ENCODE measurements around the gene SF3B1.
"Not testable (repeated sequence)": the region's sequence is repeated elsewhere in the genome, so short reads cannot be mapped to it uniquely, and the experiment has no call there.

Gene SF3B1

GRCh38 chr2:197416268-197416667, 18.6 kb downstream of the SF3B1 start:
- Mint-ChIP-seq H3K4me3 (no peak overlapping the region), H3K27me3 (no peaks in the 10 kb centered on the region), H3K27ac (peak overlapping the region; percentile 47), H3K9me3 (no peaks in the 10 kb centered on the region), H3K36me3 (ENCODE audit: low read depth) (peaks cover 83% of the 10 kb centered on the region), H3K4me1 (ENCODE audit: low read depth) (peaks cover 15% of the 10 kb centered on the region)
- no peak for DNase-seq

DNA sequence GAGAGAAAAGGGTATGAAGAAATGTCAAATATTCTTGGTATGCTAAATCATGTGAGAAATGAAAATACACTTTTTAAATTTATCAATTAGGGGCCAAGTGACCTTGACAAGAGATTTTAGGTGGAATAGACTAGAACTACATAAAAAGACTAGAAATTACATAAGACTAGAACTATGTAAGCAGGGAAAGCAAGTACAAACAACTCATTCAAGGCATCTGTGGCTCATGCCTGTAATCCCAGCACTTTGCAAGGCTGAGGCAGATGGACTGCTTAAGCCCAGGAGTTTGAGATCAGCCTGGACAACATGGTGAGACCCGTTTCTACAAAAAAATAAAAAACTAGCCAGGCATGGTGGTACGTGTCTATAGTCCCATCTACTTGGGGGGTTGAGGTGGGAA, 20.3 kb downstream of the SF3B1 start:
- Mint-ChIP-seq H3K36me3 (ENCODE audit: low read depth) (peaks cover 85% of the 10 kb centered on the region), H3K4me3 (no peak overlapping the region)

DNA sequence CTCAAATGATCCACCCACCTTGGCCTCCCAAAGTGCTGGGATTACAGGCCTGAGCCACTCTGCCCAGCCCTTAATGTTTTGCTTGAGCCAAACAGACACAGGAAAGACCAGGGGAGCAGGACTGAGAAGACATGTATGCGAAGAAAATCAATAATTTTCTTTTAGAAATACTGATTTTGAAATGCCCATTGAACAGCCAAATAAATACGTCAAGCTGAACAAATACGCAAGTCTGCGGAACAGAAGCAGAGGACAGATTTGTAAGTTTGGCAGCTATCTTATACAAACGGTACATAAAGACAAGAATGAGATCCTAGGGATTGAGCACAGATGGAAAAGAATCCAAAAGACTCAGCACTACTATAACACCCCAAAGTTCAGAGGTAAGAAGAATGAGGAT, 20.8 kb downstream of the SF3B1 start:
- DNase-seq: no peak
- Mint-ChIP-seq H3K27ac (peak overlapping the region; percentile 76), H3K27me3 (no peaks in the 10 kb centered on the region), H3K36me3 (ENCODE audit: low read depth) (peaks cover 85% of the 10 kb centered on the region), H3K4me3 (no peak overlapping the region), H3K4me1 (ENCODE audit: low read depth) (peaks cover 5% of the 10 kb centered on the region), H3K9me3 (no peaks in the 10 kb centered on the region)

More for the DNA sequence above, 20.3 kb downstream of the SF3B1 start:
- no peaks in the 10 kb centered on the region for H3K27me3 Mint-ChIP-seq
- no peaks in the 10 kb centered on the region for H3K9me3 Mint-ChIP-seq
- peaks cover 6% of the 10 kb centered on the region for H3K4me1 Mint-ChIP-seq (ENCODE audit: low read depth)
- H3K27ac Mint-ChIP-seq: peak overlapping the region; percentile 76
- DNase-seq: no peak

GRCh38 chr2:197405582-197405981, 29.2 kb downstream of the SF3B1 start:
- Mint-ChIP-seq H3K36me3 (ENCODE audit: low read depth) (peaks cover 97% of the 10 kb centered on the region), H3K9me3 (no peaks in the 10 kb centered on the region), H3K27me3 (no peaks in the 10 kb centered on the region), H3K4me1 (ENCODE audit: low read depth) (no peaks in the 10 kb centered on the region), H3K4me3 (no peak overlapping the region), H3K27ac (no peak overlapping the region)
- no peak for DNase-seq

GRCh38 chr2:197399887-197400540, 34.8 kb downstream of the SF3B1 start:
- Mint-ChIP-seq H3K36me3 (ENCODE audit: low read depth) (peaks cover 96% of the 10 kb centered on the region), H3K27me3 (no peaks in the 10 kb centered on the region), H3K9me3 (no peaks in the 10 kb centered on the region), H3K4me3 (no peak overlapping the region), H3K27ac (peak overlapping the region; percentile 34), H3K4me1 (ENCODE audit: low read depth) (no peaks in the 10 kb centered on the region)
- no peak for DNase-seq

DNA sequence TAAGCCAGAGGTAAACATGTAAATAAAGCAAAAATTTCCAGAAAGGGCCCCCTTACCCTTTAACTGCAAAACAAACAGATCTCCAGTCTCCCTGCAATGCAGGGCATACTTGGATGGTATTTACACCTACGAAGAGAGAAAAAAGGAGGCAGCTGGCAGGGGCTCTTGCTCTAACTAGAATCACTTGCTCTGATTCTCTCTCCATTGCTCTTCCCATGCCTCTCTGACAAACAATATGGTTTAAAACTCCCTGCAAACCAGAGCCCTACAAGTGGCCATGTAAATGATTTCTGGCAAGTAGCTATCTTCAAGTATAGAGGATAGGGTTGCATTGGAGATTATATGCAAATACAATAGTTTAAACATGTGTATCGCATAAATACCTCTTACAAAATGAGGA, 35.9 kb downstream of the SF3B1 start:
- peaks cover 97% of the 10 kb centered on the region for H3K36me3 Mint-ChIP-seq (ENCODE audit: low read depth)
- no peaks in the 10 kb centered on the region for H3K4me1 Mint-ChIP-seq (ENCODE audit: low read depth)
- no peak for DNase-seq
- no peak overlapping the region for H3K4me3 Mint-ChIP-seq
- no peaks in the 10 kb centered on the region for H3K27me3 Mint-ChIP-seq
- H3K9me3 Mint-ChIP-seq: no peaks in the 10 kb centered on the region
- H3K27ac Mint-ChIP-seq: no peak overlapping the region

DNA sequence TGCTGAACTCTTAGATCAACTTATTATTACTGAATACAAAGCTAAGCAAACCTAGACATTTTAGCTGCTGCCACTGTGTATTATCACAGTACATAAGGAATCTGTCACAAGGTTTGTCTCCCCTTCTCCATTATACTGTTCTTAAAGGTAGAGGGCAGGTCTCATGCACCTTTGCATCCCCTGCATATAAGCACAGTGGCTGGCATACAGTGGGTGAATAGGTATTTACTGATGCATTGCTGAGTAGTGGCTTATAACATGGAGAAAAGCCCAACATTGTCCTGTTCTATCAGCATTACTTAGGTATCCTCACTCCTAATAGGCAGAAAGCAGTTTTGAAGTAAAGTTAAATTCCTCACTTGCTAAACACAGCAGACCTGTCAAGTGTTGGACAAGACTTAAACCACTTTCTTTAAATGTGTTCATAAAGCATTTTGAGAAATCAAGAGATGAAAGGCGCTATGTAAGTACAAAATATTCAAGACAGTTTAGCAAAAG, 43.6 kb downstream of the SF3B1 start:
- H3K4me3 Mint-ChIP-seq: no peak overlapping the region
- peaks cover 3% of the 10 kb centered on the region for H3K4me1 Mint-ChIP-seq (ENCODE audit: low read depth)
- peaks cover 59% of the 10 kb centered on the region for H3K36me3 Mint-ChIP-seq (ENCODE audit: low read depth)
- no peaks in the 10 kb centered on the region for H3K9me3 Mint-ChIP-seq
- no peak for DNase-seq
- no peaks in the 10 kb centered on the region for H3K27me3 Mint-ChIP-seq
- peak overlapping the region; percentile 44 for H3K27ac Mint-ChIP-seq

- peak overlapping the region; percentile 54 for H3K27ac Mint-ChIP-seq
Observed at GRCh38 chr2:197388866-197389587, 45.8 kb downstream of the SF3B1 start.

DNA sequence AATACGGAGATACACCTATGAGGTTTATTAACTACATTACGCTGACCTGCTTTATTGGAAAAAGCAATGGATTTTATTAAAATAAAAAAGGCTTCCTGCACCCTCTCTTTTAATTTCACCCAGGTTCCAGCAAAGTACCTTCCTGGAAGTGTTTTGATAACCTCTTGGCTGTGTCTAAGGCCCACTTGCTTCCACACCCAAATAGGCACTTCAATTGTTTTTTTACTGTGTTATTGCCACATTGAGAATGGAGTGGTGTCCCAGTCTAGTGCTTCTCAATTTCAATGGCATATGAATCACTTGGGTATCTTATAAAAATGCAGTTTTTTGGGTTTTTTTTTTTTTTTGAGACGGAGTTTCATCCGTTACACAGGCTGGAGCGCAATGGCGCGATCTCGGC, 47.6 kb downstream of the SF3B1 start:
- H3K27me3 Mint-ChIP-seq: no peaks in the 10 kb centered on the region
- DNase-seq: no peak
- H3K4me1 Mint-ChIP-seq (ENCODE audit: low read depth): peaks cover 10% of the 10 kb centered on the region
- H3K4me3 Mint-ChIP-seq: no peak overlapping the region
- no peak overlapping the region for H3K27ac Mint-ChIP-seq
- H3K9me3 Mint-ChIP-seq: no peaks in the 10 kb centered on the region
- peaks cover 22% of the 10 kb centered on the region for H3K36me3 Mint-ChIP-seq (ENCODE audit: low read depth)

More at GRCh38 chr2:197388866-197389587, 45.8 kb downstream of the SF3B1 start:
- Mint-ChIP-seq H3K9me3 (no peaks in the 10 kb centered on the region), H3K27me3 (no peaks in the 10 kb centered on the region), H3K36me3 (ENCODE audit: low read depth) (peaks cover 37% of the 10 kb centered on the region), H3K4me3 (no peak overlapping the region), H3K4me1 (ENCODE audit: low read depth) (peaks cover 8% of the 10 kb centered on the region)
- DNase-seq: no peak

DNA sequence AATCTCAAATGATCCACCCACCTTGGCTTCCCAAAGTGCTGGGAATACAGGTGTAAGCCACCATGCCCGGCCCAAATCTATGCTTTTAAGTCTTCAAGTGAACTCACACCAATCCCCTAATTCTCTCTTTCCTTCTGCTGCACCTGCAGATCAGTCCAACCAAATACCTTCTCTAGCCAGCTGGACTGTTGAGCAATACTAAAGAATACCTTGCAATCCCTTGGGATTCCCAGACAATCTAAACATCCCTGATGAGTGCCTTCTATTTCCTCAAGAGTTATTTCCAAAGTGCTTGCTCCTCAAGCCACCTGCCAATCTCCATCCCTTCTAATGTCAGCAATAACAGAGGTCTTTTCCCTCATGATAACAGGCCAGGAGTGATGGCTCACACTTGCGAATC, 48.6 kb downstream of the SF3B1 start:
- Mint-ChIP-seq H3K4me3 (no peak overlapping the region), H3K27me3 (no peaks in the 10 kb centered on the region), H3K36me3 (ENCODE audit: low read depth) (peaks cover 13% of the 10 kb centered on the region), H3K9me3 (no peaks in the 10 kb centered on the region), H3K4me1 (ENCODE audit: low read depth) (peaks cover 10% of the 10 kb centered on the region), H3K27ac (no peak overlapping the region)
- DNase-seq: no peak

- H3K9me3 Mint-ChIP-seq: no peaks in the 10 kb centered on the region
- peaks cover 12% of the 10 kb centered on the region for H3K4me1 Mint-ChIP-seq (ENCODE audit: low read depth)
- H3K36me3 Mint-ChIP-seq (ENCODE audit: low read depth): no peaks in the 10 kb centered on the region
- H3K27ac Mint-ChIP-seq: no peak overlapping the region
- no peak overlapping the region for H3K4me3 Mint-ChIP-seq
- DNase-seq: no peak
- no peaks in the 10 kb centered on the region for H3K27me3 Mint-ChIP-seq
Observed at GRCh38 chr2:197383825-197384224, 51.0 kb downstream of the SF3B1 start.

DNA sequence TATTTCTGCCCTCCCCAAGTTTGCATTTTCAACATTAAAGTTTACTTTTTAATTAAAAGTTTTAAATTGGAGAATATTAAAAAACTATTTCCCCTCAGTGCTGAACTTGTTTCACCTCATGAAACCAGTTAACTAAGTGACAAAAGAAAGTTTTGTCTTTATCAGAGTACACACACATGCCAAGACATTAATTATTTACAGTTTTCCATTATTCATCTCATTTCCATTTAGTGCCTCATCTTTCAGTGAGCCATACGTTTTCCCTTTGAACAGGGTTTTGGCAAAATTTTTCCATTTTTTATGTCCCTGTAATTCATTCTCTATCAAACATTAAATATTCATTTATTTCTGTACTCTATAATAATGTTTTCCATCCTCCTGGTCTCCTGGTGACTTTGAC, 53.2 kb downstream of the SF3B1 start:
- no peak overlapping the region for H3K27ac Mint-ChIP-seq
- DNase-seq: no peak
- peaks cover 28% of the 10 kb centered on the region for H3K4me1 Mint-ChIP-seq (ENCODE audit: low read depth)
- no peak overlapping the region for H3K4me3 Mint-ChIP-seq
- no peaks in the 10 kb centered on the region for H3K27me3 Mint-ChIP-seq
- H3K9me3 Mint-ChIP-seq: no peaks in the 10 kb centered on the region
- H3K36me3 Mint-ChIP-seq (ENCODE audit: low read depth): no peaks in the 10 kb centered on the region

GRCh38 chr2:197379918-197380309, 54.9 kb downstream of the SF3B1 start:
- DNase-seq: not testable (repeated sequence)

GRCh38 chr2:197379308-197379917, 55.4 kb downstream of the SF3B1 start:
- not testable (repeated sequence) for H3K27me3 Mint-ChIP-seq; H3K9me3 Mint-ChIP-seq; H3K36me3 Mint-ChIP-seq (ENCODE audit: low read depth); H3K4me3 Mint-ChIP-seq; H3K27ac Mint-ChIP-seq; DNase-seq
- peaks cover 29% of the 10 kb centered on the region for H3K4me1 Mint-ChIP-seq (ENCODE audit: low read depth)

More at GRCh38 chr2:197379918-197380309, 54.9 kb downstream of the SF3B1 start:
- not testable (repeated sequence) for H3K4me3 Mint-ChIP-seq; H3K27ac Mint-ChIP-seq; H3K36me3 Mint-ChIP-seq (ENCODE audit: low read depth); H3K9me3 Mint-ChIP-seq; H3K27me3 Mint-ChIP-seq
- peaks cover 28% of the 10 kb centered on the region for H3K4me1 Mint-ChIP-seq (ENCODE audit: low read depth)

All from activated T-cell treated with anti-CD3 and anti-CD28 coated beads, Interleukin-2, amount 50 U/mL, for 24 hours (primary cell).